PC-3 (cell line): Measurements from ENCODE around the gene MPC1.

Source experiments
- CTCF ChIP-seq: fragments of 300-600 bp; sonication (generic); conservative IDR thresholded peaks from 2 replicates; pipeline ENCODE4 v1.5.1; 2017; ENCODE audit warnings: antibody characterized with exemption, low read depth, mild to moderate bottlenecking, low read length
- EZH2 ChIP-seq: fragments of 300-600 bp; sonication (generic); IDR thresholded peaks from one replicate; pipeline ENCODE4 v1.6.1; 2017; ENCODE audit warnings: antibody characterized with exemption, mild to moderate bottlenecking, low read length; ENCODE audit not compliant: unreplicated experiment
- EZH2phosphoT487 ChIP-seq: fragments of 300-600 bp; sonication (generic); IDR thresholded peaks from 2 replicates; pipeline ENCODE4 v1.6.1; 2018; ENCODE audit warnings: mild to moderate bottlenecking, antibody characterized with exemption, low read length, borderline replicate concordance

DNA sequence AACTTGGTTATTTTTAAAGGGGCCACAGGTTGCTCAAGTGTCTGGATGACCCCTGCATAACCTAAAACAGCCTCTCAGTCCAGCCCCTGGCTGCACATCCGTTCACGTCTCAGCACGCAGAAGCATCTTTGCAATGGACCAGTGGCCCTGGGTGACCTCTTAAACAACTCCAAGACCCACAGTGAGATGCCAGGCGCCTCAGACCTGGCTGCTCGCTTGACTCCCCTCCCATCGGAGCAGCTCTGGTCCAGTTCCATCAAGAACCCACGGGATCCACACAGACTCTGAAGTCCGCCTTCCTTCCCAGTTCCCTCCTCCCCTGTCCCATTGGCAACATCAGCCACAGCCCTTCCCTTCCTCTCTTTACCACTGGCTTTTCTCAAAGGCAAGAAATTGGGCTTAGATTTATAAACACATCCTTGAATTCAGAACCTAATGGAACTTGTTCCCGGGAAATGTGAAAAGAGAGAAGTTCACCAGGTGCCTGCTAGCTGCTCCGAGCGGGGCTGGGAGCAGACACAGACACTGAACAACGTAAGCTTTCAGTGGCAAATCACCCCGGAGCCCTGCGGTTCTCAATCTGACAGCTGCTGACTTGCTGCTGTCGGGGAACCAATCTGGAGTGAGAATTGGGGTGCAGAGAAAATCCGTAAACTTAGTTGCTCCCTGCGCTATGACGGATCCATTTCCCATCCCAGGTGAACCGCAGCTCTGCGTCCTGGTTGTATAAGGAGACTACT lies 39.6 kb upstream of the MPC1 start:
- no peak for TF ChIP-seq EZH2
- no peak for TF ChIP-seq EZH2phosphoT487
- TF ChIP-seq CTCF, result no peak
